Uterus (tissue), 4 donors: ENCODE data around the gene BBX. TPM values are rescaled to one million over a fixed set of nuclear protein-coding genes. Genes with fewer than 3 reads are reported as not detected.

Experiments
- DNase-seq, 2 donors: peaks; one replicate each; pipeline ENCODE4 v3.0.0-alpha.2; 2019 to 2020
- H3K27ac ChIP-seq, 2 donors: fragments of 200-600 bp; sonication (generic); 1 replicate in 1 of 2; 2 replicates in 1 of 2; pipeline ENCODE4 v1.5.1; 2016 to 2018
- H3K27me3 ChIP-seq, 2 donors: fragments of 200-600 bp; sonication (generic); one replicate each; pipeline ENCODE4 v1.5.1; 2018 to 2019; ENCODE audit warnings: control low read depth in 1 of 2
- H3K36me3 ChIP-seq, 2 donors: fragments of 200-600 bp; sonication (generic); one replicate each; pipeline ENCODE4 v1.5.1; 2019; ENCODE audit warnings: control low read depth in 1 of 2
- H3K4me1 ChIP-seq, 2 donors: fragments of 200-600 bp; sonication (generic); one replicate each; pipeline ENCODE4 v1.5.1; 2018 to 2019; ENCODE audit warnings: control low read depth in 1 of 2
- H3K4me3 ChIP-seq, 2 donors: fragments of 200-600 bp; sonication (generic); 1 replicate in 1 of 2; 2 replicates in 1 of 2; pipeline ENCODE4 v1.5.1; 2018 to 2019; ENCODE audit warnings: mild to moderate bottlenecking in 1 of 2
- H3K9me3 ChIP-seq, 2 donors: fragments of 200-600 bp; sonication (generic); one replicate each; pipeline ENCODE4 v1.5.1; 2019; ENCODE audit warnings: control low read depth in 1 of 2
- CTCF ChIP-seq, 4 experiments: fragments of 200-600 bp in 2 of 4; fragments of 450-650 bp in 2 of 4; sonication (generic) in 2 of 4; IDR thresholded peaks; one replicate each; pipeline ENCODE4 v1.5.1; 2016 to 2019; ENCODE audit warnings: antibody characterized with exemption in 4 of 4, mild to moderate bottlenecking in 2 of 4, moderate library complexity in 1 of 4
- POLR2A ChIP-seq, 2 donors: fragments of 450-650 bp; IDR thresholded peaks; one replicate each; pipeline ENCODE4 v1.6.1; 2016; ENCODE audit warnings: antibody characterized with exemption in 2 of 2, mild to moderate bottlenecking in 1 of 2, moderate library complexity in 1 of 2
- intact Hi-C: fragments of 100-400 bp; cut with DNase I; formaldehyde crosslinking; loops from one replicate; pipeline ENCODE4 v1.15.1; 2023; ENCODE audit warnings: low total_unique reads
- total RNA-seq, 4 donors: library from RNA; depleted of rRNA in 3 of 4; stranded (reverse); fragments of >200 nt in 3 of 4; gene quantifications; one replicate each; pipeline versions ENCODE4 v1.1.0 to v1.2.4, GENCODE V29; 2014 to 2023
- donor health status: DM: yes; HTN: yes; CAD: no.

Gene BBX
- total RNA-seq, 4 donors from 2014 or later, result 21.5 to 106 (median 63.8) TPM

- intact Hi-C loops, result no loop called here
- Histone ChIP-seq H3K36me3 (no peaks in the 10 kb centered on the region), H3K27me3 (no peaks in the 10 kb centered on the region)
These were observed 25.9 kb upstream of the BBX start for GRCh38 chr3:107496855-107497254.

GRCh38 chr3:107498646-107499045, 24.1 kb upstream of the BBX start:
- H3K36me3 ChIP-seq, result no peaks in the 10 kb centered on the region
- no peaks in the 10 kb centered on the region for H3K27me3 ChIP-seq
- no peak for DNase-seq
- H3K27ac ChIP-seq, result no peak overlapping the region
- H3K4me3 ChIP-seq, result no peak overlapping the region
- H3K9me3 ChIP-seq, result no peaks in the 10 kb centered on the region
- intact Hi-C loops, result no loop called here
- TF ChIP-seq POLR2A (IDR thresholded peaks at IDR 0.05) (no peak), CTCF (IDR thresholded peaks at IDR 0.05) (no peak)
- H3K4me1 ChIP-seq, result no peaks in the 10 kb centered on the region

More at GRCh38 chr3:107496855-107497254, 25.9 kb upstream of the BBX start:
- no peaks in the 10 kb centered on the region for H3K9me3 ChIP-seq
- no peak overlapping the region for H3K27ac ChIP-seq
- no peak overlapping the region for H3K4me3 ChIP-seq
- TF ChIP-seq CTCF (IDR thresholded peaks at IDR 0.05), result no peak
- TF ChIP-seq POLR2A (IDR thresholded peaks at IDR 0.05), result no peak
- DNase-seq, result no peak
- H3K4me1 ChIP-seq, result no peaks in the 10 kb centered on the region

GRCh38 chr3:107506458-107506857, 16.3 kb upstream of the BBX start:
- H3K9me3 ChIP-seq, result no peaks in the 10 kb centered on the region
- no peak overlapping the region for H3K4me3 ChIP-seq
- no peak for TF ChIP-seq CTCF (IDR thresholded peaks at IDR 0.05)
- no peak for TF ChIP-seq POLR2A (IDR thresholded peaks at IDR 0.05)
- intact Hi-C loops, result no loop called here
- no peak for DNase-seq
- H3K27ac ChIP-seq, result no peak overlapping the region
- H3K36me3 ChIP-seq, result no peaks in the 10 kb centered on the region
- H3K27me3 ChIP-seq, result no peaks in the 10 kb centered on the region
- H3K4me1 ChIP-seq, result no peaks in the 10 kb centered on the region

- intact Hi-C loops, result no loop called here
- Histone ChIP-seq H3K4me3 (no peak overlapping the region), H3K4me1 (no peaks in the 10 kb centered on the region), H3K36me3 (no peaks in the 10 kb centered on the region), H3K9me3 (no peaks in the 10 kb centered on the region), H3K27ac (no peak overlapping the region), H3K27me3 (no peaks in the 10 kb centered on the region)
- TF ChIP-seq POLR2A (IDR thresholded peaks at IDR 0.05), result no peak
- no peak for TF ChIP-seq CTCF (IDR thresholded peaks at IDR 0.05)
- no peak for DNase-seq
These were observed 14.4 kb upstream of the BBX start for GRCh38 chr3:107508331-107508730.

- no peak for TF ChIP-seq POLR2A (IDR thresholded peaks at IDR 0.05)
- no peak for TF ChIP-seq CTCF (IDR thresholded peaks at IDR 0.05)
- DNase-seq, result no peak
- Histone ChIP-seq H3K9me3 (no peaks in the 10 kb centered on the region), H3K27ac (no peak overlapping the region), H3K4me3 (no peak overlapping the region), H3K4me1 (no peaks in the 10 kb centered on the region), H3K36me3 (no peaks in the 10 kb centered on the region), H3K27me3 (no peaks in the 10 kb centered on the region)
- intact Hi-C loops, result no loop called here
These were observed 10.7 kb upstream of the BBX start for GRCh38 chr3:107512108-107512507.
